ENCODE results near the gene FYB1.

- TF ChIP-seq, protein P1, sequence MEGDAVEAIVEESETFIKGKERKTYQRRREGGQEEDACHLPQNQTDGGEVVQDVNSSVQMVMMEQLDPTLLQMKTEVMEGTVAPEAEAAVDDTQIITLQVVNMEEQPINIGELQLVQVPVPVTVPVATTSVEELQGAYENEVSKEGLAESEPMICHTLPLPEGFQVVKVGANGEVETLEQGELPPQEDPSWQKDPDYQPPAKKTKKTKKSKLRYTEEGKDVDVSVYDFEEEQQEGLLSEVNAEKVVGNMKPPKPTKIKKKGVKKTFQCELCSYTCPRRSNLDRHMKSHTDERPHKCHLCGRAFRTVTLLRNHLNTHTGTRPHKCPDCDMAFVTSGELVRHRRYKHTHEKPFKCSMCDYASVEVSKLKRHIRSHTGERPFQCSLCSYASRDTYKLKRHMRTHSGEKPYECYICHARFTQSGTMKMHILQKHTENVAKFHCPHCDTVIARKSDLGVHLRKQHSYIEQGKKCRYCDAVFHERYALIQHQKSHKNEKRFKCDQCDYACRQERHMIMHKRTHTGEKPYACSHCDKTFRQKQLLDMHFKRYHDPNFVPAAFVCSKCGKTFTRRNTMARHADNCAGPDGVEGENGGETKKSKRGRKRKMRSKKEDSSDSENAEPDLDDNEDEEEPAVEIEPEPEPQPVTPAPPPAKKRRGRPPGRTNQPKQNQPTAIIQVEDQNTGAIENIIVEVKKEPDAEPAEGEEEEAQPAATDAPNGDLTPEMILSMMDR (IDR thresholded peaks at IDR 0.05), result no peak
- no peak for TF ChIP-seq POLR2AphosphoS5 (IDR thresholded peaks at IDR 0.05)
Measured at GRCh38 chr5:39132792-39133191, 86.6 kb downstream of the FYB1 start.
